Mesothelial cell of epicardium (in vitro differentiated cells): ENCODE results near the gene NOTCH1. TPM values are rescaled to one million over a fixed set of nuclear protein-coding genes. Genes with fewer than 3 reads are reported as not detected.
"Not testable (repeated sequence)": the region's sequence is repeated elsewhere in the genome, so short reads cannot be mapped to it uniquely, and the experiment has no call there.

Experiments used
- DNase-seq, 2 experiments: peaks; one replicate each; pipeline ENCODE4 v3.0.0; 2021; ENCODE audit warnings: low spot score in 2 of 2; ENCODE audit not compliant: unreplicated experiment in 2 of 2
- H3K27ac Mint-ChIP-seq: 2 replicates; pipeline ENCODE4 v1.8.0; 2021; ENCODE audit warnings: mixed read lengths
- H3K27me3 Mint-ChIP-seq: 2 replicates; pipeline ENCODE4 v1.8.0; 2021; ENCODE audit warnings: low read depth, mixed read lengths
- H3K36me3 Mint-ChIP-seq: 2 replicates; pipeline ENCODE4 v1.8.0; 2021; ENCODE audit warnings: mixed read lengths
- H3K4me1 Mint-ChIP-seq: 2 replicates; pipeline ENCODE4 v1.8.0; 2021; ENCODE audit warnings: mixed read lengths
- H3K4me3 Mint-ChIP-seq: 2 replicates; pipeline ENCODE4 v1.8.0; 2021; ENCODE audit warnings: mild to moderate bottlenecking, moderate library complexity, mixed read lengths
- H3K9me3 Mint-ChIP-seq: 2 replicates; pipeline ENCODE4 v1.8.0; 2021; ENCODE audit warnings: mixed read lengths
- total RNA-seq: library from RNA; stranded (reverse); gene quantifications from 3 replicates; pipeline ENCODE4 v1.2.1, GENCODE V29; 2021
- TF ChIP-seq, protein P1 (sequence below): fragments of 200-600 bp; sonication (generic); IDR thresholded peaks from one replicate; pipeline ENCODE4 v1.5.0; 2021; ENCODE audit warnings: antibody characterized with exemption; ENCODE audit not compliant: unreplicated experiment

The NOTCH1 gene
- total RNA-seq, 1 donor from 2014 or later = 107 TPM

DNA sequence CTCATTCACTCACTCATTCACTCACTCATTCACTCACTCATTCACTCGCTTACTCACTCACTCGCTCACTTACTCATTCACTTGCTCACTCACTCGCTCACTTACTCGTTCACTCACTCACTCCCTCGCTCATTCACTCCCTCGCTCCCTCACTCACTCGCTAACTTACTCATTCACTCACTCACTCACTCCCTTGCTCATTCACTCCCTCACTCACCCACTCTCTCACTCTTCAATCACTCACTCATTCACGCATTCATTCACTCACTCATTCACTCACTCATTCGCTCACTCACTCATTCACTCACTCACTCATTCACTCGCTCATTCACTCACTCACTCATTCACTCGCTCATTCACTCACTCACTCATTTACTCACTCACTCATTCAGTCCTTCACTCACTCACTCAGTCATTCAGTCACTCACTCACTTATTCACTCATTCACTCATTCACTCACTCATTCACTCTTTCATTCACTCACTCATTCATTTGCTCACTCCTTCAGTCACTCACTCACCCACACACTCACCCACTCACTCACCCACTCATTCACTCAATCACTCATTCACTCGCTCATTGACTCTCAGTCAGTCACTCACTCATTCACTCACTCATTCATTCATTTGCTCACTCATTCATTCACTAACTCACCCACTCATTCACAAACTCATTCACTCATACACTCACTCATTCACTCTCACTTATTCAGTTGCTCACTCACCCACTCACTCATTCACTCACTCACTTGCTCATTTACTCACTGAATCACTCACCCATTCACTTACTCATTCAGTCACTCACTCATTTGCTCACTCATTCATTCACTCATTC, 36.0 kb upstream of the NOTCH1 start:
- Mint-ChIP-seq H3K27me3 (no peaks in the 10 kb centered on the region), H3K36me3 (no peaks in the 10 kb centered on the region), H3K9me3 (no peaks in the 10 kb centered on the region), H3K4me3 (no peak overlapping the region), H3K27ac (no peak overlapping the region), H3K4me1 (peaks cover 34% of the 10 kb centered on the region)
- TF ChIP-seq, protein P1, sequence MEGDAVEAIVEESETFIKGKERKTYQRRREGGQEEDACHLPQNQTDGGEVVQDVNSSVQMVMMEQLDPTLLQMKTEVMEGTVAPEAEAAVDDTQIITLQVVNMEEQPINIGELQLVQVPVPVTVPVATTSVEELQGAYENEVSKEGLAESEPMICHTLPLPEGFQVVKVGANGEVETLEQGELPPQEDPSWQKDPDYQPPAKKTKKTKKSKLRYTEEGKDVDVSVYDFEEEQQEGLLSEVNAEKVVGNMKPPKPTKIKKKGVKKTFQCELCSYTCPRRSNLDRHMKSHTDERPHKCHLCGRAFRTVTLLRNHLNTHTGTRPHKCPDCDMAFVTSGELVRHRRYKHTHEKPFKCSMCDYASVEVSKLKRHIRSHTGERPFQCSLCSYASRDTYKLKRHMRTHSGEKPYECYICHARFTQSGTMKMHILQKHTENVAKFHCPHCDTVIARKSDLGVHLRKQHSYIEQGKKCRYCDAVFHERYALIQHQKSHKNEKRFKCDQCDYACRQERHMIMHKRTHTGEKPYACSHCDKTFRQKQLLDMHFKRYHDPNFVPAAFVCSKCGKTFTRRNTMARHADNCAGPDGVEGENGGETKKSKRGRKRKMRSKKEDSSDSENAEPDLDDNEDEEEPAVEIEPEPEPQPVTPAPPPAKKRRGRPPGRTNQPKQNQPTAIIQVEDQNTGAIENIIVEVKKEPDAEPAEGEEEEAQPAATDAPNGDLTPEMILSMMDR = no peak
- no peak for DNase-seq

DNA sequence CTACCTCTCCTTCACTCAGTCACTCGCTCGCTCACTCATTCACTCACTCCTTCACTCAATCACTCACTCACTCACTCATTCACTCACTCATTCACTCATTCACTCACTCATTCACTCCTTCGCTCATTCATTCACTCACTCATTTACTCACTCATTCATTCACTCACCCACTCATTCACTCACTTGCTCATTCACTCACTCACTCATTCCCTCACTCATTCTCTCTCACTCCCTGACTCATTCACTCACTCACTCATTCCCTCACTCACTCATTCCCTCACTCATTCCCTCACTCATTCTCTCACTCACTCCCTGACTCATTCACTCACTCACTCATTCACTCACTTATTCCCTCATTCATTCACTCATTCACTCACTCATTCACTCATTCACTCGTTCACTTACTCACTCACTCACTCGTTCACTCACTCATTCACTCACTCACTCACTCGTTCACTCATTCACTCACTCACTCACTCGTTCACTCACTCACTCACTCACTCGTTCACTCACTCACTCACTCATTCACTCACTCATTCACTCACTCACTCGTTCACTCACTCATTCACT, 33.9 kb upstream of the NOTCH1 start:
- H3K4me3 Mint-ChIP-seq, H3K9me3 Mint-ChIP-seq, DNase-seq, H3K27ac Mint-ChIP-seq, H3K36me3 Mint-ChIP-seq, H3K27me3 Mint-ChIP-seq: not testable (repeated sequence)
- peaks cover 21% of the 10 kb centered on the region for H3K4me1 Mint-ChIP-seq

DNA sequence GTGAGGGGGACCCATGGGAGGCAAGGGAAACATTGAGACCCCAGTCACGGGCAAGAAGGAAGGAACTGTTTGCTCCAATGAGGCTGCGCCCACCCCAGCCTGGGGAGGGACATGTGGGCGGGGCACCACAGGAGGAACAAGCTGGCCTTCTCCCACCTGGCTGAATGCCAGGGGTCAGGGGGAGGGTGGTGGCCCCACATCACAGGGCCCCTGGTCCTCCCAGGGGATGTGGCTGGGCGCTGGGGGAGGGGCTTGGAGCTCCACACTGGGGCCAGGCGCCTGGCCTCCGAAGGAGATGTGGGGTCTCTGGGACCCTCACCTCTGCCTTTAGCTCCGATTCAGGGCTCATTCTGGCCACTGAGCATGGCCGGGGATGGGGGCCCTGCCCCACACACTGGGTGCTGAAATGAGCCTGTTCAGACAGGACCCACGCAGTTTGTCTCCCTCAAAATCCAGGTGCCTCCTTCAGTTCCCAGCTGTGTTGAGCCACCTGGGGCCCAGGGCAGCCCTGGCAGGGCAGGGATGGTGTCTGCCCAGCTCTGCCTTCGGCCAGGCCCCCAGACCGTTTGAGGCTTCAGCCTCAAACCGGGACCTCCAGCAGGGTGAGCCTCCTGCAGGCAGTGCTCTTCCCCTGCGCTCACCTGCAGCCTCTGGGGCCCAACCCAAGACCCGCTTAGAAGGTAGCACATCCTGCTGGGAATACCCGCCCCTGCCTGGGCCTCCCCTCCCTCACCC, 33.2 kb upstream of the NOTCH1 start:
- H3K27me3 Mint-ChIP-seq = no peaks in the 10 kb centered on the region
- H3K4me3 Mint-ChIP-seq = no peak overlapping the region
- no peaks in the 10 kb centered on the region for H3K9me3 Mint-ChIP-seq
- H3K4me1 Mint-ChIP-seq = peaks cover 25% of the 10 kb centered on the region
- H3K36me3 Mint-ChIP-seq = no peaks in the 10 kb centered on the region
- peak overlapping the region; percentile 12 for H3K27ac Mint-ChIP-seq
- TF ChIP-seq, protein P1 = no peak
- no peak for DNase-seq

DNA sequence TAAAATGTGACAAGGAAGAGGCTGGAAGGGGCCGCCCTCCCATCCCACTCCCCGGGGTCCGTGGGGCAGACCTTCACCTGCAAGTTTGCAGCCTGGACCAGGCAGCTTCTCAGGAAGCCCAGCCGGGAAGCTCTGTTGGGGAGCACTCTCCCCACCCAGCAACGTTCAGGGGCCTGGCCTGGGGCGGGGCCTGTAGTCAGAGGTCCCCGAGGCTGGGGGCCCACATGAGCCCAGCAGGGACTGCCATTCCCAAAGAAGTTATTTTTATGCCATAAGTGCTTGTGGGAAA, 32.7 kb upstream of the NOTCH1 start:
- H3K9me3 Mint-ChIP-seq = no peaks in the 10 kb centered on the region
- no peaks in the 10 kb centered on the region for H3K36me3 Mint-ChIP-seq
- H3K27ac Mint-ChIP-seq = peak overlapping the region; percentile 12
- no peak overlapping the region for H3K4me3 Mint-ChIP-seq
- peaks cover 27% of the 10 kb centered on the region for H3K4me1 Mint-ChIP-seq
- no peak for DNase-seq
- TF ChIP-seq, protein P1 = no peak
- H3K27me3 Mint-ChIP-seq = no peaks in the 10 kb centered on the region

DNA sequence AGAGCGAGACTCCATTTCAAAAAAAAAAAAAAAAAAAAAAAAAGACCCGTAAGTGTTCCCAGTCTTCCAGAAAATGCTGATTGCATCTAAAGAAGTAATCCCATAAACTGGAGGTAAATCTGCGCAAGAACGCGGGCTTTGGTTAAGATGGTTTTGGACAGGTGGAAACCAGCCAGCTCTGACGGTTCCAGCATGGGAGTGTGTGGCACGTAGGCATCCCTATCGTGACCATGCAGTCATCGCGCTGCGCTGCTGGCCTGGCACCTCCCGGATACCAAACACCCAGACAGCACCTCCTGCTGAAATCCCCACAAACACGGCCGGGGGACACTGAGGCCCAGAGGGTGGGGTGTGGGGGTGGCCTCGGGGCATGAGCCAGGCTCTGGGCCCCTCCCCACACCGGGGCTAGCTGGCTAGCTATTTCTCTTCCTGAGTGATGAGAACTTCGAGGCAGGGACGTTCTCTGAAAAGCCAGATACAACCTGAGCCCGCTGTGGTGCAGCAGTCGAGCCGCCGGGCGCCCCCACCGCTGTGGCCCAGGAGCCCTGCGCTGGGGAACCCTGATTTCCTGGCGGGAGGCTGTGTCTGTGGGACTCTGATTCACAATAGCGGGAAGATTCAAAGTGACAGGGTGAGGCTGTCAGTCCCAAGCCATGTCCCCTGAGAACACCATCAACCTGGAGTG, 32.2 kb upstream of the NOTCH1 start:
- no peaks in the 10 kb centered on the region for H3K36me3 Mint-ChIP-seq
- no peaks in the 10 kb centered on the region for H3K9me3 Mint-ChIP-seq
- TF ChIP-seq, protein P1 = no peak
- peak overlapping the region; percentile 69 for H3K27ac Mint-ChIP-seq
- H3K4me3 Mint-ChIP-seq = no peak overlapping the region
- no peaks in the 10 kb centered on the region for H3K27me3 Mint-ChIP-seq
- no peak for DNase-seq
- H3K4me1 Mint-ChIP-seq = peaks cover 29% of the 10 kb centered on the region

DNA sequence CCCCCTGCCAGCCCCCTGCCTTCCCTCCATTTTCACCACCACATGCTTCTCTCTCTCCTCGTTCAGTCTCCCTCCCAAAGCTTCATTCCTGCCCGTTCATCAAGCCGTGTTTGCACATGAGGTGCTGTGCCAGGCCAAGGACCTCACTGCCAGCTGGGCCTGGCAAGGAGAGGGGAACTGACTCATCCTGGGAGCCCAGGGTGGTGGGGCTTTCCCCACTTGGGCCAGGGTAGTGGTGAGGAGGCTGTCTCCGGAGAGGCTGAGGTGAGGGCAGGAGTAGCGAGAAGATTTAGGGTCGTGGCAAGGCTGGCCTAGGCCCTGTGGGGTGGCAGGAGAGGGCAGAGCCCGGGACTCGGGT, 30.4 kb upstream of the NOTCH1 start:
- peak overlapping the region; percentile 64 for H3K27ac Mint-ChIP-seq
- TF ChIP-seq, protein P1 = no peak
- DNase-seq = no peak
- no peaks in the 10 kb centered on the region for H3K27me3 Mint-ChIP-seq
- no peak overlapping the region for H3K4me3 Mint-ChIP-seq
- H3K36me3 Mint-ChIP-seq = no peaks in the 10 kb centered on the region
- no peaks in the 10 kb centered on the region for H3K9me3 Mint-ChIP-seq
- H3K4me1 Mint-ChIP-seq = peaks cover 47% of the 10 kb centered on the region
